ENCODE measurements around the gene ELOVL3. TPM values are rescaled to one million over a fixed set of nuclear protein-coding genes. Genes with fewer than 3 reads are reported as not detected.

ELOVL3 gene
- total and polyA plus RNA-seq, 4 donors, result 0.54 to 1.4 (median 1.1) TPM

DNA sequence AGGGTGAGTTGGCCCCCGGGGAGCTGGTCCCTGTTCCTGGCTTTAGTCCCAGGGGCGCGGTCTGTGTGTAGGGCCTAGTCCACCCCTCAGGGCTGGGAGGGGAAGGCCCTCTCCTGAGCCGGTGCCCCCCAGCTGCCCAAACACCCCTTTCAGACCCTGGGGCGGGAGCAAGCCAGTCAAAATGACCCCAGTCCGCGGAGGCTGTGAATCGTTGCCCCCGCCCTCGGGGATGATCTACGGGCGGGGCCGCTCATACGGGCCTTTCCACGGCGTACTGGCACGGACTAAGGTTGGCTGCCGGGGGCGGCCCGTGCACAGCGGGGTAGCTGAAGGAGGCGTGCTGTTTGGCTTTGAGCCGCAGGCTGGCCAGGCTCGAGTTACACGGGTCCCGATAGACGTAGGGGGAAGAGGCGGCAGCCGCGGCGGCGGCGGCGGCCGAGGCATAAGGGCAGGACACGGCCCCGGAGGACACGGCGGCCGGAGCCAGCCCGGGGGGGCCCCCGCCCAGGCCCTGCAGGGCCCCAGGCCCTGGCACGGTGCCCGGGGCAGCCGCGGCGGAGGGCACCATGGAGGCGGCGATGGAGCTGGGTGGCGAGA lies 4.3 kb downstream of the ELOVL3 start:
- Histone ChIP-seq H3K27me3 (ENCODE audit: control insufficient read depth in 3 of 3, insufficient read depth in 3 of 3, low read length in 2 of 3) (peaks cover 0 to 59% (median 8%) of the 10 kb centered on the region in 3 donors), H3K36me3 (ENCODE audit: control insufficient read depth in 4 of 4, insufficient read depth in 4 of 4, low read length in 4 of 4) (no peaks in the 10 kb centered on the region), H3K9me3 (ENCODE audit: control insufficient read depth in 4 of 4, insufficient read depth in 3 of 4, low read length in 3 of 4) (no peaks in the 10 kb centered on the region), H3K4me1 (ENCODE audit: control insufficient read depth in 5 of 5, insufficient read depth in 5 of 5, low read length in 5 of 5) (peaks cover 0 to 21% (median 11%) of the 10 kb centered on the region in 5 donors), H3K4me3 (peak overlapping the region; percentile 15), H3K9ac (ENCODE audit: insufficient read depth in 1 of 2, low read length in 2 of 2) (no peak overlapping the region), H3K27ac (ENCODE audit: low read depth in 1 of 2, low read length in 1 of 2) (no peak overlapping the region)
- DNase-seq, result peak; percentile 73 to 82 (median 75)
- TF ChIP-seq, protein P1, sequence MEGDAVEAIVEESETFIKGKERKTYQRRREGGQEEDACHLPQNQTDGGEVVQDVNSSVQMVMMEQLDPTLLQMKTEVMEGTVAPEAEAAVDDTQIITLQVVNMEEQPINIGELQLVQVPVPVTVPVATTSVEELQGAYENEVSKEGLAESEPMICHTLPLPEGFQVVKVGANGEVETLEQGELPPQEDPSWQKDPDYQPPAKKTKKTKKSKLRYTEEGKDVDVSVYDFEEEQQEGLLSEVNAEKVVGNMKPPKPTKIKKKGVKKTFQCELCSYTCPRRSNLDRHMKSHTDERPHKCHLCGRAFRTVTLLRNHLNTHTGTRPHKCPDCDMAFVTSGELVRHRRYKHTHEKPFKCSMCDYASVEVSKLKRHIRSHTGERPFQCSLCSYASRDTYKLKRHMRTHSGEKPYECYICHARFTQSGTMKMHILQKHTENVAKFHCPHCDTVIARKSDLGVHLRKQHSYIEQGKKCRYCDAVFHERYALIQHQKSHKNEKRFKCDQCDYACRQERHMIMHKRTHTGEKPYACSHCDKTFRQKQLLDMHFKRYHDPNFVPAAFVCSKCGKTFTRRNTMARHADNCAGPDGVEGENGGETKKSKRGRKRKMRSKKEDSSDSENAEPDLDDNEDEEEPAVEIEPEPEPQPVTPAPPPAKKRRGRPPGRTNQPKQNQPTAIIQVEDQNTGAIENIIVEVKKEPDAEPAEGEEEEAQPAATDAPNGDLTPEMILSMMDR (IDR thresholded peaks at IDR 0.05; ENCODE audit: control extremely low read depth, extremely low read depth), result no peak
- WGBS, 2 donors, result 1 to 2% methylated on average over 48 to 50 of the region's 50 CpGs
- ATAC-seq (ENCODE audit: insufficient read depth, low FRiP score), result peak; percentile 9

DNA sequence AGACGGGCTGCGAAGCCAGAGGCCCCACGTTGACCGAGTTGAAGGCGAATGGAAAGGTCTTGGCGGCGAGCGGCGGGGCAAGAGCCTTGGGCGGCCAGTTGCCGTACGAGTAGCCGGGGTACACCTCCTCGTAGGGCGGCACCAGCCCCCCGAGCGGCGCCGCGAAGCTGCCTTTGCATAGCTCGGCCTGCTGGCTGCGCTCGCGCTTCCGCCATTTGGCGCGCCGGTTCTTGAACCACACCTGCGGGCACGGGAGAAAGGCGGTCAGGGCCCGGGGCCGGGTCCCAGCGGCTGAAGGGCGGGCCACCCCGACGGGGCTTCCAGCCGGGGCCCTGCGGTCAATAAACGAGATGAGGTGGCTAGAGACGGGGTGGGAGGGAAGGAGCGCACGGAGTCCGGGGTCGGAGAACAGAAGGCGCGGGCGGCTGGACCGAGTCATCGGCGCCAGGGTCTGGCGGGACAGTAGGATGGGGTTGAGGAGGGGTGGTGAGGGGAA lies 4.8 kb downstream of the ELOVL3 start:
- no peak overlapping the region for H3K9ac ChIP-seq (ENCODE audit: insufficient read depth in 1 of 2, low read length in 2 of 2)
- no peaks in the 10 kb centered on the region for H3K9me3 ChIP-seq (ENCODE audit: control insufficient read depth in 4 of 4, insufficient read depth in 3 of 4, low read length in 3 of 4)
- ATAC-seq (ENCODE audit: insufficient read depth, low FRiP score), result no peak
- peaks cover 0 to 60% (median 10%) of the 10 kb centered on the region in 3 donors for H3K27me3 ChIP-seq (ENCODE audit: control insufficient read depth in 3 of 3, insufficient read depth in 3 of 3, low read length in 2 of 3)
- DNase-seq, result peak in 1 of 3 donors; percentile 36
- H3K4me3 ChIP-seq, result peak overlapping the region; percentile 15
- H3K36me3 ChIP-seq (ENCODE audit: control insufficient read depth in 4 of 4, insufficient read depth in 4 of 4, low read length in 4 of 4), result no peaks in the 10 kb centered on the region
- H3K27ac ChIP-seq (ENCODE audit: low read depth in 1 of 2, low read length in 1 of 2), result no peak overlapping the region
- WGBS, 2 donors, result 2 to 3% methylated on average over 45 to 52 of the region's 52 CpGs
- H3K4me1 ChIP-seq (ENCODE audit: control insufficient read depth in 5 of 5, insufficient read depth in 5 of 5, low read length in 5 of 5), result peaks cover 0 to 21% (median 11%) of the 10 kb centered on the region in 5 donors
- TF ChIP-seq, protein P1 (IDR thresholded peaks at IDR 0.05; ENCODE audit: control extremely low read depth, extremely low read depth), result no peak

DNA sequence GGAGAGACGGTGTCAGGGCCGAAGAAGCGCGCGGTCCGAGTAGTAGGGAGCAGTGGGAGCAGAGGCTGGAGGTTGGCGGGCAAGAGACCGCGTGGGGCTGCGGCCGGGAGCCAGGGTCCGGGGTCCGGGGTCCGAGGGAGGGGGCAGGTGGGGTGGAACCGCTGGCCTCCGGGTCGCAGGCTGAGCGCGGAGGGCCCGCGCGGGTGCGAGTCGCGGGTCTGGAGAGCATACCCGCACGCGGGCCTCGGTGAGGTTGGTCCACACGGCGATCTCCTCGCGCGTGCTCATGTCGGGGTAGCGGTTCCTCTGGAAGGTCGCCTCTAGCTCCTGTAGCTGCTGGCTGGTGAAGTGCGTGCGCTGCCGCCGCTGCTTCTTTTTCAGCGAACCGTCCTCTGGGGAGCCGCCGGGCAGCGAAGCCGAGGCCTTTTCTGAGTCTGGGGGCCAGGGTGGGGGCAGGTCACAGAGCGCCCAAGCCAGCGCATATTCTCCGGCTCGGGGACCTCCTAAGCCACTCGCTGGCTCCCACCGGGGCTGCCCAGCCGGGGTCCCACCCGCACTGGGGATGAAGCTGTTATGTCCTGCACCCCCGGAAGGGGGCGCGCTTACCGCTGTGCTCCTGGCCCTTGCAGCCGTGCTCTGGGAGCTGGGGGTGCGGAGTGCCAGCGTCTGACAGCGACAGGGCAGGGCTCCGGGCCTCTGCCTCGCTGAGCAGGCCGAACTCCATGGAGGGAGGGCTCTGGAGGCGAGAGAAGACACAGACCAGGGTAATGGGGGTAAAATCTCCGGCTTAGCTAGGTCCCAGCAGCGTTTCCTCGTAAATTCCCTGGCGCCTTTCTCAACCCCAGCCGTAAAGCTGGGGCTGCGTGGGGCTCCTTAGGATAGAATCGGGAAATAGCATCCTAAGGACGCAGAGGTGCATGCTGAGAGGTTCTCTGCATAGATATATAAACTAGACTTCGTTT lies 5.5 kb downstream of the ELOVL3 start:
- peak in 1 of 3 donors; percentile 50 for DNase-seq

More for the DNA sequence above, 5.5 kb downstream of the ELOVL3 start:
- 14 to 20% methylated on average over 57 to 76 of the region's 76 CpGs for WGBS, 2 donors
- no peak overlapping the region for H3K27ac ChIP-seq (ENCODE audit: low read depth in 1 of 2, low read length in 1 of 2)
- ATAC-seq (ENCODE audit: insufficient read depth, low FRiP score), result no peak
- no peak overlapping the region for H3K4me3 ChIP-seq
- H3K9ac ChIP-seq (ENCODE audit: insufficient read depth in 1 of 2, low read length in 2 of 2), result no peak overlapping the region
- H3K4me1 ChIP-seq (ENCODE audit: control insufficient read depth in 5 of 5, insufficient read depth in 5 of 5, low read length in 5 of 5), result peaks cover 5 to 28% (median 9%) of the 10 kb centered on the region in 5 donors
- H3K9me3 ChIP-seq (ENCODE audit: control insufficient read depth in 4 of 4, insufficient read depth in 3 of 4, low read length in 3 of 4), result no peaks in the 10 kb centered on the region
- TF ChIP-seq, protein P1 (IDR thresholded peaks at IDR 0.05; ENCODE audit: control extremely low read depth, extremely low read depth), result peak; percentile 6
- H3K27me3 ChIP-seq (ENCODE audit: control insufficient read depth in 3 of 3, insufficient read depth in 3 of 3, low read length in 2 of 3), result peaks cover 0 to 58% (median 10%) of the 10 kb centered on the region in 3 donors
- no peaks in the 10 kb centered on the region for H3K36me3 ChIP-seq (ENCODE audit: control insufficient read depth in 4 of 4, insufficient read depth in 4 of 4, low read length in 4 of 4)

Measured in lung (tissue), 12 donors.